ENCODE results near the gene CFAP299. TPM values are rescaled to one million over a fixed set of nuclear protein-coding genes. Genes with fewer than 3 reads are reported as not detected.
A peak's percentile ranks its signal among the peaks of the same experiment; 100 is the strongest.
"Not testable (repeated sequence)": the region's sequence is repeated elsewhere in the genome, so short reads cannot be mapped to it uniquely, and the experiment has no call there.

The CFAP299 gene
- total RNA-seq (2014; rRNA removed; shearing (Covaris generic)) = 0.88 and 2.3 TPM in 2 replicates

DNA sequence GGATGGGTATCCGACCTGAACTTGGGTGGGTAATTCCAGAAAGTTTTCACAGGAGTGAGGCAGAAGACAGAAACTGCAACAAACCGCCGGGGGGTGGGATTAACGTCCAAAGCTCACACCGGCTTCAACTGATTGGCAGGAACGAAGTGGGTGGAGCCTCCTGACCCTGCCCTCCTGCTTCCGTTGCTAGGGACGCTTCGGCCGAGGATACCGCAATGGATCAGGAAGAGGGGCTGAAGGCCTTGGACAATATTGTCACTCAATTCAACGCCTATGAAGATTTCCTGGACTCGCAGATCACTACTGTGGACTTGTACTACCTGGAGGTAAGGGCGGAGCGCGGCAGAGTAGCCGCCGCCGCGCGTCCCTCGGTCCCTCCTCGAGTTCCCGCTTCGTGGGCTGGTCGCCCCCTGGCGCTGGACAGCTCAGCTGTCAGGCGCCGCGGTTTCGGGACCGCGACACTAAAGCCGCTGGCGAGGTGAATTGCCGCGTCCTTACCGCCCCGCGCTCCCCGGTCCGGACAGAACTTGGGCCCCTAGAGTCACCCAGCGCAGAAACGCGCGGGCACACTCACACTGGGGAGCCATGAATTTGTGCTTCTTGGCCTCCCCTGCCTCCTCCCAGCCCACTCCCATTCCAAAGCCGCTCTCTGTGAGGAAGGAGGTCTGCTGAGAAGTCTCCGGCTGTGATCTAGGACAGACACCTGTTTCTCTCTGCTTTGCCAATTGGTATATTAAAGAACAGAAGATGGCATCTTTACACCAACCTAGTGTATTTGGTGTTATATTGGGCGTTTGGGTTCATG is at the start of gene CFAP299:
TSS of gene CFAP299 (plus strand) at position 177 of the 805 bp plus-strand sequence.
- DNase-seq (ENCODE audit: low read depth in 1 of 2, low spot score in 2 of 2) = peak; percentile 95 to 97
- peaks cover 21% of the 10 kb centered on the region; the same call in 1 of the 2 replicates for H3K4me1 ChIP-seq (replicated peaks)
- no peak within 1 kb of the TSS for H3K27ac ChIP-seq
- no peaks in the 10 kb centered on the region for H3K9me3 ChIP-seq (replicated peaks)
- H3K36me3 ChIP-seq = no peaks in the 10 kb centered on the region
- no peaks in the 10 kb centered on the region for H3K27me3 ChIP-seq (replicated peaks)
- peak within 1 kb of the TSS; percentile 55 for H3K4me3 ChIP-seq

DNA sequence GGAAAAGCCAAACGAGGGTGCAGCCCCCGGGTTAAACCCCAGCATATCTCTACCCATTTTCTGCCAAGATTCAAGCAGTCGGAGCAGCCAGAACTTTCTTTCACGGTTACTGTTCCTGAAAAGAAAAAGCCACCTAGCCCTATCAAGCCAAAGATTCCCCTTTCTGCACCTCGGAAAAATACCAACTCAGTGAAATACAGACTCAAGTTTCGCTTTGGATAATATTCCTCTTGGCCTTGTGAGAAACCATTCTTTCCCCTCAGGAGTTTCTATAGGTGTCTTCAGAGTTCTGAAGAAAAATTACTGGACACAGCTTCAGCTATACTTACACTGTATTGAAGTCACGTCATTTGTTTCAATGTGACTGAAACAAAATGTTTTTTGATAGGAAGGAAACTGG is 49.1 kb upstream of the CFAP299 start:
- H3K36me3 ChIP-seq = peaks cover 28% of the 10 kb centered on the region

DNA sequence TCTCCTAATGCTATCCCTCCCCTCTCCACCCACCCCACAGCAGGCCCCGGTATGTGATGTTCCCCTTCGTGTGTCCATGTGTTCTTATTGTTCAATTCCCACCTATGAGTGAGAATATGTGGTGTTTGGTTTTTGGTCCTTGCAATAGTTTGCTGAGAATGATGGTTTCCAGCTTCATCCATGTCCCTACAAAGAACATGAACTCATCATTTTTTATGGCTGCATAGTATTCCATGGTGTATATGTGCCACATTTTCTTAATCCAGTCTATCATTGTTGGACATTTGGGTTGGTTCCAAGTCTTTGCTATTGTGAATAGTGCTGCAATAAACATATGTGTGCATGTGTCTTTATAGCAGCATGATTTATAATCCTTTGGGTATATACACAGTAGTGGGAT is 44.9 kb upstream of the CFAP299 start:
- not testable (repeated sequence) for DNase-seq (ENCODE audit: low read depth in 1 of 2, low spot score in 2 of 2); H3K27ac ChIP-seq; H3K27me3 ChIP-seq (replicated peaks); H3K4me3 ChIP-seq; H3K9me3 ChIP-seq (replicated peaks)
- H3K36me3 ChIP-seq = peaks cover 20% of the 10 kb centered on the region
- peaks cover 25% of the 10 kb centered on the region for H3K4me1 ChIP-seq (replicated peaks)

More for the DNA sequence above, 49.1 kb upstream of the CFAP299 start:
- no peaks in the 10 kb centered on the region for H3K27me3 ChIP-seq (replicated peaks)
- no peak for DNase-seq (ENCODE audit: low read depth in 1 of 2, low spot score in 2 of 2)
- H3K4me1 ChIP-seq (replicated peaks) = no peaks in the 10 kb centered on the region
- no peak overlapping the region for H3K27ac ChIP-seq
- no peaks in the 10 kb centered on the region for H3K9me3 ChIP-seq (replicated peaks)
- H3K4me3 ChIP-seq = no peak overlapping the region

DNA sequence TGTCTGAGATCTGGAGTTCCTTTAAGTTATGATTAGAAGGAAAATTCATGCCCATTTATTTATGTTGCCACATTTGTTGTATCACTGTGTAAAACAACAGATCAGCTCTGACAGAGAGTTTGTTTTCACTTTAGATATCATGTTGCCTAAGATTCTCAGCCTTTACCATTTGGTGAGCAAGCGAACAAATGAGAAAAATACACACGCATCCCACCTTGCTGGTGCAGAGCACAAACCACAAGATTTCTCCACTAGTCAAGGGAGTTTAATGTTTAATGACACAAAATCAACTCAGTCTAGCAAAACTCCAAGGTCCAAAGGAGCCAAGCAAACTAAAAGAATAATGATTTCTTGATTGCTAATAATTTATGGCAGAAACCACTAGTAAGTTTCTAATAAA is 41.3 kb upstream of the CFAP299 start:
- H3K36me3 ChIP-seq = no peaks in the 10 kb centered on the region; the same call in 1 of the 2 replicates
- DNase-seq (ENCODE audit: low read depth in 1 of 2, low spot score in 2 of 2) = no peak
- H3K27me3 ChIP-seq (replicated peaks) = no peaks in the 10 kb centered on the region
- no peaks in the 10 kb centered on the region for H3K9me3 ChIP-seq (replicated peaks)
- peaks cover 33% of the 10 kb centered on the region for H3K4me1 ChIP-seq (replicated peaks)
- no peak overlapping the region for H3K4me3 ChIP-seq
- no peak overlapping the region for H3K27ac ChIP-seq

DNA sequence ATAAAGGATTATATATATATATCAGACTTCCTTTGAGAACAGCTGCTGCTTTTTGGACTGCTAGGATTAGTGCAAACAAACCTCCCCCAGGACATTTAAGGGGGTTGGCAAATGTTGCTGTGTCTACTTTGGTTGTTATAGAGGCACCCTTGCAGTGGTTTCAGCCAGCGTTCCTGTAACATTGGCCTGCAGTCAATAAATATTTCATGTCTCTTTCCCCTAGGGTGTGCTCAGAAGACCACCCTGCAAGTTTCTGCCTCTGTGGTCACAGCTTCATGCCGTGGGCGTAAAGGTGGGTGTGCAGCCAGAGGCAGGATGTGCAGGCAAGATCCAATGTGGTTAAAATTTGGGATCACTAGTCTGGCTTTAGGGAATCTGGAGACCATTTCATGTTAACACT is 40.2 kb upstream of the CFAP299 start:
- Histone ChIP-seq H3K36me3 (no peaks in the 10 kb centered on the region; the same call in 1 of the 2 replicates), H3K27me3 (replicated peaks) (no peaks in the 10 kb centered on the region), H3K4me3 (no peak overlapping the region), H3K9me3 (replicated peaks) (no peaks in the 10 kb centered on the region), H3K27ac (no peak overlapping the region; the same call in 1 of the 2 replicates), H3K4me1 (replicated peaks) (peaks cover 33% of the 10 kb centered on the region)
- DNase-seq (ENCODE audit: low read depth in 1 of 2, low spot score in 2 of 2) = peak; percentile 63 to 66

DNA sequence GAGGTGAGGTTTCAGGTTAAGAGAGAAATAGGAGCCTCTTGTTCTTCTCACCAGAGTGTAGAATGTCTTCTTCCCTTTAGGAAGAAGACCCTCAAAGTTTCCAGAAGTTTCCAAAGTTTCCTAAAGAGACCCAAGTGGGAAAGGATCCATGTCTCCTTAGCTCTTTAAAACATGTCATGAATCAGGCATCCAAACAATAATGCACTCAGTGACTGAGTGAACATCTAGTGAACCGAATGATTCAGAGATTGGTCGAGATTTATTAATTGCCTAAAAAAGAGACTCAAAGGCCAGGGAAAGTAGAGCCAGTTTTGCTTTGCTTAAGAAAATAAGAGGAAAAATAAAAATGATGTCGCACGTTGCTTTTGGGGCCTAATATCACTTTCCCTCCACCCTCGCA is 39.7 kb upstream of the CFAP299 start:
- DNase-seq (ENCODE audit: low read depth in 1 of 2, low spot score in 2 of 2) = peak in 1 of 2 experiments; percentile 33
- no peak overlapping the region; the same call in 1 of the 2 replicates for H3K27ac ChIP-seq
- H3K27me3 ChIP-seq (replicated peaks) = no peaks in the 10 kb centered on the region

DNA sequence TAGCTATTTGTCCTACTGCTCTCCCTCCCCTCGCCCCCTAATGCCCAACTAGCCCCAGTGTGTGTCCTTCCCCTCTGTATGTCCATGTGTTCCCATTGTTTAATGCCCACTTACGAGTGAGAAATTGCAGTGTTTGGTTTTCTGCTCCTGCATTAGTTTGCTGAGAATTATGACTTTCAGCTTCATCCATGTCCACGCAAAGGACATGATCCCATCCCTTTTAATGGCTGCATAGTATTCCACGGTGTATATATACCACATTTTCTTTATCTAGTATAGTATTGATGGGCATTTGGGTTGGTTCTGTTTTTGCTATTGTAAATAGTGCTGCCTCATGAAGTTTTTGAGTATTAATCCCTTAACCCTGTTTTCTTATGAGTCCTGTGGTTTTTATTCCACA is 33.6 kb upstream of the CFAP299 start:
- H3K27ac ChIP-seq = no peak overlapping the region
- H3K4me1 ChIP-seq (replicated peaks) = peaks cover 27% of the 10 kb centered on the region
- no peak for DNase-seq (ENCODE audit: low read depth in 1 of 2, low spot score in 2 of 2)
- no peak overlapping the region for H3K4me3 ChIP-seq
- H3K9me3 ChIP-seq (replicated peaks) = no peaks in the 10 kb centered on the region
- H3K27me3 ChIP-seq (replicated peaks) = no peaks in the 10 kb centered on the region
- no peaks in the 10 kb centered on the region for H3K36me3 ChIP-seq

More for the DNA sequence above, 39.7 kb upstream of the CFAP299 start:
- peaks cover 33% of the 10 kb centered on the region for H3K4me1 ChIP-seq (replicated peaks)
- H3K36me3 ChIP-seq = no peaks in the 10 kb centered on the region; the same call in 1 of the 2 replicates
- H3K9me3 ChIP-seq (replicated peaks) = no peaks in the 10 kb centered on the region
- no peak overlapping the region for H3K4me3 ChIP-seq

DNA sequence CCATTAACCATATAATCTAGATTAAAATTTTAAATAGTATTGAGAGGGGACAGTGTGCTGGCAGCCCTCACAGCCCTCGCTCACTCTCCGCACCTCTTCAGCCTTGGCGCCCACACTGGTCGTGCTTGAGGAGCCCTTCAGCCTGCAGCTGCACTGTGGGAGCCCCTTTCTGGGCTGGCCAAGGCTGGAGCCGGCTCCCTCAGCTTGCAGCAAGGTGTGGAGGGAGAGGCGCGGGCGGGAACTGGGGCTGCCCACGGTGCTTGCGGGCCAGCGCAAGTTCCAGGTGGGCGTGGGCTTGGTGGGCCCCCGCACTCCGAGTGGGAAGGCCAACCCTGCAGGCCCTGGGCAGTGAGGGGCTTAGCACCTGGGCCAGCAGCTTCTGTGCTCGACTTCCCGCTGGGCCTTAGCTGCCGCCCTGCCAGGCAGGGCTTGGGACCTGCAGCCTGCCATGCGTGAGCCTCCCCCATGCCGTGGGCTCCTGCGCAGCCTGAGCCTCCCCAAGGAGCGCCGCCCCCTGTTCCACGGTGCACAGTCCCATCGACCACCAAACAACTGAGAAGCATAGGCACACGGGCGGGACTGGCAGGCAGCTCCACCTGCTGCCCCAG is 32.8 kb upstream of the CFAP299 start:
- no peaks in the 10 kb centered on the region for H3K27me3 ChIP-seq (replicated peaks)
- H3K4me1 ChIP-seq (replicated peaks) = peaks cover 36% of the 10 kb centered on the region
- DNase-seq (ENCODE audit: low read depth in 1 of 2, low spot score in 2 of 2) = no peak
- H3K4me3 ChIP-seq = no peak overlapping the region
- no peaks in the 10 kb centered on the region for H3K9me3 ChIP-seq (replicated peaks)
- no peaks in the 10 kb centered on the region for H3K36me3 ChIP-seq
- H3K27ac ChIP-seq = no peak overlapping the region

DNA sequence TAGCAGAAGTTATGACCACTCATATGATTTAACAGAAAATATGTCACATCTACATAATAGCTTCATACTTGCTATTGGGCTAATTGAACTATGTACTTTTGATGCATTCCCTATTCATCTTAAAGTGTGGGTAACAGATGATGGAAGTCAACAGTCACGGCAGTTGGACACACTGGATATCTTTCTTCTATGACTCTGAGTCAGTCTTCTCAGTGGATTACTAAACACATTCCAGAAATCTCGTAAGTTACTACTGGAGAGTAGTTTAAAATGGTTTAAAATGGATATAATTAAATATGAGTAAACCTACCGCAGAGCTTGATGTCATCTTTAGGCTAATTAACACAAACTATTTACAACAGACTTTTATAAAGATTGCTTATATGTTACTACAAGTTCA is 30.1 kb upstream of the CFAP299 start:
- H3K36me3 ChIP-seq = no peaks in the 10 kb centered on the region
- H3K27ac ChIP-seq = peak overlapping the region; percentile 86
- no peaks in the 10 kb centered on the region for H3K27me3 ChIP-seq (replicated peaks)
- H3K4me1 ChIP-seq (replicated peaks) = peaks cover 62% of the 10 kb centered on the region
- no peaks in the 10 kb centered on the region for H3K9me3 ChIP-seq (replicated peaks)
- DNase-seq (ENCODE audit: low read depth in 1 of 2, low spot score in 2 of 2) = peak in 1 of 2 experiments; percentile 82
- H3K4me3 ChIP-seq = no peak overlapping the region

DNA sequence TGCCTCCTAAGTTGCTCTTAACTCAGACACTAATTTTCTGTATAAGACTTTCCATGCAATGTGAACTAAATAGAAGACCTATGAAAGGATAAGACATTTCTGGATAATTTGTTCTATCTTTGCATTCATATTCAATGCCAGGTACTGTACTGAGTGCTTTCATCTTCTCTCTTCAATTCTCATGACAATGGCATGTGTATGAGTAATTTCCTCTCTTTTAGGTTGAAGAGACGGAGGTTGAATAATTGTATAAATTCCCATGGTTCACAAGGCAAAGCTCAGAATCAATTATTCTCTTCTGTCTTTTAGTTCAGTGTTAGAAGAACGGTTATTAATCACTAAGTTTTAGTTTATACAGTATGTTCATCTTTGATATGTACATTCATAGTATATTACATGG is 29.3 kb upstream of the CFAP299 start:
- Histone ChIP-seq H3K27me3 (replicated peaks) (no peaks in the 10 kb centered on the region), H3K9me3 (replicated peaks) (no peaks in the 10 kb centered on the region), H3K27ac (peak overlapping the region; percentile 86), H3K4me1 (replicated peaks) (peaks cover 62% of the 10 kb centered on the region), H3K4me3 (no peak overlapping the region), H3K36me3 (no peaks in the 10 kb centered on the region)
- DNase-seq (ENCODE audit: low read depth in 1 of 2, low spot score in 2 of 2) = peak in 1 of 2 experiments; percentile 72

DNA sequence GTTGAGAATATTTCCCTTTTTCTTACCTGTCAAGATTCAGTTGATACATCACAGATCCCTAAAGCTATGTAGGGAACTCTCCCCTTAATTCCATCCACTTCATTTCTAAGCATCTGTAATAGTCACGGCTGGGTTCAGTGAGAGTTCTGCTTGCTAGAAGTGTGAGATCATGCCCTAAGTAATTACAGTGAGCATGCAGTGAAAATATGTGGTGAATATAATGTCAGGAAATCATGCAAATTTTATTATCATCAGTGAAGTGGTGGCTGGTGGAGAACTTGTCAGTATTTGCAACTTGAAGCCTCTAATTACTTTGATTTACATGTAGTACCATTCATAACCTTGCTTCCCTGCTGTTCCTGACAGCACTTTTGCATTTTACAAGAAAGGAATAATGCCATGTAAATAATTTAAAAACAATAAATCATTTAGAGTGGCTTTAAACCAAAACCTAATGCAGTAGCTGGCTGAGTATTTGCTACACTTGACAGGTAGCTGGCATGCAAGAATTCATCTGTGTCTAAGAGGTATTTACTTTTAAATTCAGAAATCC is 28.3 kb upstream of the CFAP299 start:
- Histone ChIP-seq H3K36me3 (no peaks in the 10 kb centered on the region), H3K27me3 (replicated peaks) (no peaks in the 10 kb centered on the region), H3K27ac (peak overlapping the region; percentile 86), H3K4me3 (no peak overlapping the region), H3K4me1 (replicated peaks) (peaks cover 62% of the 10 kb centered on the region), H3K9me3 (replicated peaks) (no peaks in the 10 kb centered on the region)
- DNase-seq (ENCODE audit: low read depth in 1 of 2, low spot score in 2 of 2) = peak in 1 of 2 experiments; percentile 58

DNA sequence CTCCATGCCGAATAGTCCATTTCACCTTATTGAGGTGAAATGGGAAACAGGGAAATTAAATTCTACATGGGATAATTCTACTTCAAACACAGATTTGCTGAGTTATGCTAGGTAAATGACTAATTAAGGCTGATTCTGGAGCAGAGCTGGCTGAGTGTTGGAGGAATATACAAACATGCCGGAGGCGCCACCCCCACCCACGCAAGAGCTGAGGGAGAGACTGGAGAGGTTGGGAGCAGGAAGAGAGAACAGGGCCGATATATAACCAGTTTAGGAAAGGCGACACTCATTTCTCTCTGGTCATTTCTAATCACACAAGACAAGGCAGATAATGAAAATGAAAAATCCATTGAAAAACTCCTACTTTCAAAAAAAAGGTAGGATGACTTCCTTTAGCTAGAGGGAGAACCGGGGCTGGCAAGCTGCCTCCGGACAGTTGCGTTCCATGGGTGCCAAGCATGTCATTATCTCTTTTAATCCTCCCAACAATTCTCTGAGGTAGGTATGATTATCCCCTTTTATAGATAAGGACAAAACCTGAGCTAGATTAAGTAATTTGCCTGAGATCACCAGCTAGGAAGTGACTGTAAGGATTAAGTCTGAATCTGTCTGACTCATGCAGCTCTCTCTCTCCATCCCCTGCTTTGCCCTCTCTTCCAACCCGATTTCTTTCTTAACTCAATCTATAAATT is 27.6 kb upstream of the CFAP299 start:
- Histone ChIP-seq H3K36me3 (no peaks in the 10 kb centered on the region), H3K27ac (peak overlapping the region; percentile 86), H3K4me1 (replicated peaks) (peaks cover 62% of the 10 kb centered on the region), H3K27me3 (replicated peaks) (no peaks in the 10 kb centered on the region), H3K9me3 (replicated peaks) (no peaks in the 10 kb centered on the region), H3K4me3 (no peak overlapping the region)
- peak; percentile 63 to 79 for DNase-seq (ENCODE audit: low read depth in 1 of 2, low spot score in 2 of 2)

DNA sequence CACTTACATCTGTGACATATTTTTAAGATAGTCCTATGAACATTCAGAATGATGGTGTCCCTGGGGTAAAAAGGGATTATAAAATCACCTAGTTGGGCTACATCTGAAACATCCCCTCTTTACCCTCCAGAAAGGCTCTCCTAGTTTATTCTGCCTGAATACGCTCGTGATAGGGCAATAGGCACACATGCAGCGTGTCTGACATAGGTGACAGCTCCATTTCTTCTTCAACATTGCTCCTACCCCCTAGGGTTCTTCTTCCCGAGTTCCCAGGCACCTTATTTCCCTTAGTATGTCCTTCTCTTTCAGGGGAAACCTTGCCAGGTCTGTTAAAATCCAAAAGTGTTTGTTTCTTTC is 27.1 kb upstream of the CFAP299 start:
- no peaks in the 10 kb centered on the region for H3K9me3 ChIP-seq (replicated peaks)
- no peak for DNase-seq (ENCODE audit: low read depth in 1 of 2, low spot score in 2 of 2)
- H3K27me3 ChIP-seq (replicated peaks) = no peaks in the 10 kb centered on the region
- H3K27ac ChIP-seq = peak overlapping the region; percentile 86
- H3K36me3 ChIP-seq = no peaks in the 10 kb centered on the region
- H3K4me3 ChIP-seq = no peak overlapping the region
- peaks cover 62% of the 10 kb centered on the region for H3K4me1 ChIP-seq (replicated peaks)

Measured in SJSA1 (cell line).